HEK293 (cell line): ENCODE results near the gene EIF3L.

Experiments used
- GLI4 ChIP-seq: fragments of 450-650 bp; formaldehyde crosslinking; IDR thresholded peaks from 2 replicates; pipeline ENCODE4 v1.5.1; 2016; ENCODE audit warnings: missing biosample characterization, missing genetic modification characterization
- PRDM10 ChIP-seq: fragments of 450-650 bp; formaldehyde crosslinking; IDR thresholded peaks from 2 replicates; pipeline ENCODE4 v1.5.1; 2016; ENCODE audit warnings: missing biosample characterization, missing genetic modification characterization
- PRDM4 ChIP-seq: fragments of 450-650 bp; formaldehyde crosslinking; IDR thresholded peaks from 2 replicates; pipeline ENCODE4 v1.5.1; 2017; ENCODE audit warnings: missing biosample characterization, missing genetic modification characterization
- REST ChIP-seq: fragments of 450-650 bp; formaldehyde crosslinking; IDR thresholded peaks from 2 replicates; pipeline ENCODE4 v1.5.1; 2016; ENCODE audit warnings: missing biosample characterization, missing genetic modification characterization
- ZBTB44 ChIP-seq: fragments of 450-650 bp; IDR thresholded peaks from 2 replicates; pipeline ENCODE4 v1.5.1; 2018; ENCODE audit warnings: missing biosample characterization, mild to moderate bottlenecking, missing genetic modification characterization
- ZNF223 ChIP-seq: fragments of 450-650 bp; formaldehyde crosslinking; IDR thresholded peaks from 2 replicates; pipeline ENCODE4 v1.5.1; 2016; ENCODE audit warnings: missing biosample characterization, missing genetic modification characterization
- ZNF341 ChIP-seq: fragments of 450-650 bp; formaldehyde crosslinking; IDR thresholded peaks from 2 replicates; pipeline ENCODE4; 2016; ENCODE audit warnings: low read depth, missing biosample characterization, missing genetic modification characterization
- ZNF510 ChIP-seq: fragments of 450-650 bp; formaldehyde crosslinking; IDR thresholded peaks from 2 replicates; pipeline ENCODE4 v1.5.1; 2018; ENCODE audit warnings: mild to moderate bottlenecking, missing genetic modification characterization, missing biosample characterization; ENCODE audit not compliant: insufficient replicate concordance
- ZNF521 ChIP-seq: fragments of 450-650 bp; formaldehyde crosslinking; IDR thresholded peaks from 2 replicates; pipeline ENCODE4 v1.5.1; 2017; ENCODE audit warnings: missing biosample characterization, mild to moderate bottlenecking, missing genetic modification characterization
- ZNF624 ChIP-seq: fragments of 450-650 bp; formaldehyde crosslinking; IDR thresholded peaks from 2 replicates; pipeline ENCODE4 v1.5.1; 2017; ENCODE audit warnings: missing biosample characterization, missing genetic modification characterization
- ZNF660 ChIP-seq: fragments of 450-650 bp; IDR thresholded peaks from 2 replicates; pipeline ENCODE4 v1.5.1; 2018; ENCODE audit warnings: missing biosample characterization, mild to moderate bottlenecking, missing genetic modification characterization
- ZNF677 ChIP-seq: fragments of 450-650 bp; IDR thresholded peaks from 2 replicates; pipeline ENCODE4 v1.5.0; 2018; ENCODE audit warnings: missing biosample characterization, mild to moderate bottlenecking, missing genetic modification characterization, moderate library complexity
- ZNF707 ChIP-seq: fragments of 450-650 bp; formaldehyde crosslinking; IDR thresholded peaks from 2 replicates; pipeline ENCODE4 v1.5.1; 2016; ENCODE audit warnings: missing biosample characterization, missing genetic modification characterization
- ZNF76 ChIP-seq: fragments of 450-650 bp; formaldehyde crosslinking; IDR thresholded peaks from 2 replicates; pipeline ENCODE4; 2016; ENCODE audit warnings: low read depth, missing biosample characterization, missing genetic modification characterization, borderline replicate concordance
- TF ChIP-seq, protein P1 (sequence below): IDR thresholded peaks from 2 replicates; pipeline ENCODE4 v1.6.1; 2011; ENCODE audit warnings: mild to moderate bottlenecking, low read depth, low read length, borderline replicate concordance
- TF ChIP-seq, protein P2 (sequence below): fragments of 450-650 bp; formaldehyde crosslinking; IDR thresholded peaks from 2 replicates; pipeline ENCODE4 v1.5.1; 2016; ENCODE audit warnings: missing biosample characterization, missing genetic modification characterization
- TF ChIP-seq, protein P3 (sequence below): fragments of 450-650 bp; formaldehyde crosslinking; IDR thresholded peaks from 2 replicates; pipeline ENCODE4 v1.5.1; 2017; ENCODE audit warnings: missing biosample characterization, missing genetic modification characterization
- TF ChIP-seq, protein P4 (sequence below): fragments of 450-650 bp; formaldehyde crosslinking; IDR thresholded peaks from 2 replicates; pipeline ENCODE4 v1.5.1; 2016; ENCODE audit warnings: missing biosample characterization, missing genetic modification characterization

EIF3L gene

DNA sequence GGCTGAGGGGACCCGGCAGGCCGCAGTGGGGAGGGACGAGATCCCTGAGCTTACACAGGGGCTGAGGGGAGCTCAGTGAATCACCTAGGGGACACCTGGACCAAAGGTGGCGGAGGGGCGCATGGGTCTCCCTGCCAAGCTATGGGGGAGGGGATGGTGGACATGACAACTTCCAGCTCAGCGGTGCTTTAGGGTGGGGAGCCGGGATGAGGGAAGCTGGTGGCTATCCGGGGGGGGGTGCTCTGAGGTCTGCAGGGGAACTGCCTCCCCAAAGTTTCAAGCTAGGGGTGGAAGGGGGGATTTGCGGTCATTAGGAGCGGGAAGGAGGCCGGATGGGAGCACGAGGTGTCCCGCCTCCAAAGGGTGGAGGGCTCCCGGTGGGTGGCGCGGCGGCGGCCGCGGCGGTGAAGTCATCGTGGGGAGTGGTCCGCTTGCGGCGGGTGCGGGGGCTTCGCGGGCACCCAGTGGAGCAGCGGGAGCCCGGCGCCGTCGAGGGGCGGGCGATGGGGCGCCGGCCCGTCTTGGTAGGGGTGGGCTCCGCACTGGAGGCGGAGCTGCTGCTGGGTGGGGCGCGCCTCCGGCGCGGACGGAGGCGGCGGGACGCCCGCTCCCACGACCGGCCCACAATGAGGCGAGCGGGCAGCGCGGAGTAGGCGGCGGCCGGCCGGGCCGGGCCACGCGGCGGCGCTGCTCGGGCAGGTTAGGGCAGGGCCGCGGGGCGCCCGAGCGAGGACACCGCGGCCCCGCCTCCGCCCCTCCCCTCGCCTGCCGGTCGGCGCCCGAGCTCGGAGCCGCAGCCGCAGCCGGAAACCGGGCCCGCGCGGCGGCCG is 56.5 kb downstream of the EIF3L start, which contains the start of gene MICALL1 (continued):
- TF ChIP-seq REST (tag by site-specific recombination) (no peak), ZNF707 (tag by site-specific recombination) (no peak), GLI4 (tag by site-specific recombination) (no peak), ZNF510 (tag by site-specific recombination) (no peak), ZNF76 (tag by site-specific recombination) (peak; percentile 22; the same call in 1 of the 2 replicates), ZNF521 (tag by site-specific recombination) (no peak), PRDM10 (tag by site-specific recombination) (no peak), ZNF341 (tag by site-specific recombination) (peak; percentile 83), ZNF677 (0 out of 2 replicates have a peak, but pooled peaks have one; percentile 13), ZNF223 (tag by site-specific recombination) (no peak), ZNF624 (tag by site-specific recombination) (no peak), ZBTB44 (tag by site-specific recombination) (peak; percentile 30; the same call in 1 of the 2 replicates), ZNF660 (tag by site-specific recombination) (peak; percentile 73), PRDM4 (tag by site-specific recombination) (no peak)
- TF ChIP-seq, protein P1, sequence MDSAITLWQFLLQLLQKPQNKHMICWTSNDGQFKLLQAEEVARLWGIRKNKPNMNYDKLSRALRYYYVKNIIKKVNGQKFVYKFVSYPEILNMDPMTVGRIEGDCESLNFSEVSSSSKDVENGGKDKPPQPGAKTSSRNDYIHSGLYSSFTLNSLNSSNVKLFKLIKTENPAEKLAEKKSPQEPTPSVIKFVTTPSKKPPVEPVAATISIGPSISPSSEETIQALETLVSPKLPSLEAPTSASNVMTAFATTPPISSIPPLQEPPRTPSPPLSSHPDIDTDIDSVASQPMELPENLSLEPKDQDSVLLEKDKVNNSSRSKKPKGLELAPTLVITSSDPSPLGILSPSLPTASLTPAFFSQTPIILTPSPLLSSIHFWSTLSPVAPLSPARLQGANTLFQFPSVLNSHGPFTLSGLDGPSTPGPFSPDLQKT = no peak
- TF ChIP-seq, protein P2, sequence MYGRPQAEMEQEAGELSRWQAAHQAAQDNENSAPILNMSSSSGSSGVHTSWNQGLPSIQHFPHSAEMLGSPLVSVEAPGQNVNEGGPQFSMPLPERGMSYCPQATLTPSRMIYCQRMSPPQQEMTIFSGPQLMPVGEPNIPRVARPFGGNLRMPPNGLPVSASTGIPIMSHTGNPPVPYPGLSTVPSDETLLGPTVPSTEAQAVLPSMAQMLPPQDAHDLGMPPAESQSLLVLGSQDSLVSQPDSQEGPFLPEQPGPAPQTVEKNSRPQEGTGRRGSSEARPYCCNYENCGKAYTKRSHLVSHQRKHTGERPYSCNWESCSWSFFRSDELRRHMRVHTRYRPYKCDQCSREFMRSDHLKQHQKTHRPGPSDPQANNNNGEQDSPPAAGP (tag by site-specific recombination) = 0 out of 2 replicates have a peak, but pooled peaks have one; percentile 12
- TF ChIP-seq, protein P3, sequence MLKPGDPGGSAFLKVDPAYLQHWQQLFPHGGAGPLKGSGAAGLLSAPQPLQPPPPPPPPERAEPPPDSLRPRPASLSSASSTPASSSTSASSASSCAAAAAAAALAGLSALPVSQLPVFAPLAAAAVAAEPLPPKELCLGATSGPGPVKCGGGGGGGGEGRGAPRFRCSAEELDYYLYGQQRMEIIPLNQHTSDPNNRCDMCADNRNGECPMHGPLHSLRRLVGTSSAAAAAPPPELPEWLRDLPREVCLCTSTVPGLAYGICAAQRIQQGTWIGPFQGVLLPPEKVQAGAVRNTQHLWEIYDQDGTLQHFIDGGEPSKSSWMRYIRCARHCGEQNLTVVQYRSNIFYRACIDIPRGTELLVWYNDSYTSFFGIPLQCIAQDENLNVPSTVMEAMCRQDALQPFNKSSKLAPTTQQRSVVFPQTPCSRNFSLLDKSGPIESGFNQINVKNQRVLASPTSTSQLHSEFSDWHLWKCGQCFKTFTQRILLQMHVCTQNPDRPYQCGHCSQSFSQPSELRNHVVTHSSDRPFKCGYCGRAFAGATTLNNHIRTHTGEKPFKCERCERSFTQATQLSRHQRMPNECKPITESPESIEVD = no peak
- TF ChIP-seq, protein P4, sequence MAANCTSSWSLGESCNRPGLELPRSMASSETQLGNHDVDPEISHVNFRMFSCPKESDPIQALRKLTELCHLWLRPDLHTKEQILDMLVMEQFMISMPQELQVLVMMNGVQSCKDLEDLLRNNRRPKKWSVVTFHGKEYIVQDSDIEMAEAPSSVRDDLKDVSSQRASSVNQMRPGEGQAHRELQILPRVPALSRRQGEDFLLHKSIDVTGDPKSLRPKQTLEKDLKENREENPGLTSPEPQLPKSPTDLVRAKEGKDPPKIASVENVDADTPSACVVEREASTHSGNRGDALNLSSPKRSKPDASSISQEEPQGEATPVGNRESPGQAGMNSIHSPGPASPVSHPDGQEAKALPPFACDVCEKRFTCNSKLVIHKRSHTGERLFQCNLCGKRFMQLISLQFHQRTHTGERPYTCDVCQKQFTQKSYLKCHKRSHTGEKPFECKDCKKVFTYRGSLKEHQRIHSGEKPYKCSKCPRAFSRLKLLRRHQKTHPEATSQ (tag by site-specific recombination) = peak; percentile 70; the same call in 1 of the 2 replicates
